ENCODE data around the gene EEA1.

- TF ChIP-seq CTCF (conservative IDR thresholded peaks at IDR 0.05 in 1 of 2, IDR thresholded peaks at IDR 0.05 in 1 of 2; ENCODE audit: low read depth in 1 of 2, low read length in 2 of 2), result no peak
- no peak for TF ChIP-seq EZH2 (IDR thresholded peaks at IDR 0.05; ENCODE audit: low read length, missing control alignments)
These were observed 183.1 kb downstream of the EEA1 start for GRCh38 chr12:92745856-92746550.
